MM.1S (cell line): ENCODE data around the gene PSORS1C1.

Experiments
- DNase-seq: peaks from one replicate; pipeline ENCODE4 v3.0.0-alpha.2; 2015
- H2AFZ ChIP-seq: fragments of 300-600 bp; sonication (generic); 2 replicates; pipeline ENCODE4 v1.6.0; 2016; ENCODE audit warnings: antibody characterized with exemption, low read length
- H3F3A ChIP-seq: fragments of 300-600 bp; sonication (generic); 2 replicates; pipeline ENCODE4 v1.6.1; 2016; ENCODE audit warnings: mild to moderate bottlenecking, antibody characterized with exemption, low read length, moderate library complexity, mixed read lengths; ENCODE audit not compliant: insufficient read depth
- H3K27ac ChIP-seq: fragments of 300-600 bp; sonication (generic); 2 replicates; pipeline ENCODE4 v1.5.1; 2016; ENCODE audit warnings: mild to moderate bottlenecking, low read length
- H3K27me3 ChIP-seq: fragments of 300-600 bp; sonication (generic); replicated peaks from 2 replicates; pipeline ENCODE4 v1.6.0; 2016; ENCODE audit warnings: low read length; ENCODE audit not compliant: insufficient read depth
- H3K36me3 ChIP-seq: fragments of 300-600 bp; sonication (generic); replicated peaks from 2 replicates; pipeline ENCODE4 v1.6.1; 2016; ENCODE audit warnings: mild to moderate bottlenecking, low read length, mixed read lengths; ENCODE audit not compliant: insufficient read depth
- H3K4me1 ChIP-seq: fragments of 300-600 bp; sonication (generic); 2 replicates; pipeline ENCODE4 v1.6.1; 2016; ENCODE audit warnings: low read length, mixed read lengths
- H3K4me2 ChIP-seq: fragments of 300-600 bp; sonication (generic); 2 replicates; pipeline ENCODE4 v1.6.0; 2016; ENCODE audit warnings: low read depth, low read length
- H3K4me3 ChIP-seq: fragments of 300-600 bp; sonication (generic); 2 replicates; pipeline ENCODE4 v1.5.1; 2016; ENCODE audit warnings: low read length, mixed read lengths
- H3K79me2 ChIP-seq: fragments of 300-600 bp; sonication (generic); 2 replicates; pipeline ENCODE4 v1.6.1; 2016; ENCODE audit warnings: mixed run types, low read length, mixed read lengths
- H3K9ac ChIP-seq: fragments of 300-600 bp; sonication (generic); 2 replicates; pipeline ENCODE4 v1.6.1; 2016; ENCODE audit warnings: low read length, mixed read lengths
- H3K9me2 ChIP-seq: fragments of 300-600 bp; sonication (generic); replicated peaks from 2 replicates; pipeline ENCODE4 v1.6.1; 2016; ENCODE audit warnings: mild to moderate bottlenecking, low read length, mixed read lengths; ENCODE audit not compliant: insufficient read depth
- H3K9me3 ChIP-seq: fragments of 300-600 bp; sonication (generic); replicated peaks from 2 replicates; pipeline ENCODE4 v1.6.1; 2016; ENCODE audit warnings: mild to moderate bottlenecking, low read length, mixed read lengths; ENCODE audit not compliant: insufficient read depth
- H4K20me1 ChIP-seq: fragments of 300-600 bp; sonication (generic); 2 replicates; pipeline ENCODE4 v1.6.1; 2016; ENCODE audit warnings: mild to moderate bottlenecking, low read length, moderate library complexity, mixed read lengths; ENCODE audit not compliant: insufficient read depth
- EZH2 ChIP-seq: fragments of 300-600 bp; sonication (generic); optimal IDR thresholded peaks from 2 replicates; pipeline ENCODE3; 2017; ENCODE audit warnings: low read depth, mild to moderate bottlenecking, antibody characterized with exemption, low read length, mixed read lengths
- EZH2phosphoT487 ChIP-seq: fragments of 300-600 bp; sonication (generic); IDR thresholded peaks from 2 replicates; pipeline ENCODE4 v1.6.1; 2018; ENCODE audit warnings: antibody characterized with exemption, low read length
- TF ChIP-seq, protein P1 (sequence below): fragments of 300-600 bp; sonication (generic); IDR thresholded peaks from 2 replicates; pipeline ENCODE4 v1.5.1; 2016; ENCODE audit warnings: antibody characterized with exemption, low read length, mixed read lengths

The PSORS1C1 gene

GRCh38 chr6:31091680-31092079 lies 22.9 kb upstream of the PSORS1C1 start:
- no peak overlapping the region for H3K9ac ChIP-seq
- H3K4me2 ChIP-seq: no peak overlapping the region
- no peaks in the 10 kb centered on the region for H4K20me1 ChIP-seq
- no peaks in the 10 kb centered on the region for H3K9me2 ChIP-seq
- H3K27ac ChIP-seq: no peak overlapping the region
- no peak overlapping the region for H3K4me3 ChIP-seq
- no peaks in the 10 kb centered on the region for H3K9me3 ChIP-seq
- no peak overlapping the region for H2AFZ ChIP-seq
- no peaks in the 10 kb centered on the region for H3K79me2 ChIP-seq
- peaks cover 2% of the 10 kb centered on the region; the same call in 1 of the 2 replicates for H3F3A ChIP-seq
- H3K36me3 ChIP-seq: no peaks in the 10 kb centered on the region
- H3K4me1 ChIP-seq: peaks cover 13% of the 10 kb centered on the region
- no peak for DNase-seq
- H3K27me3 ChIP-seq: no peaks in the 10 kb centered on the region
- TF ChIP-seq EZH2phosphoT487 (no peak), EZH2 (no peak)
- TF ChIP-seq, protein P1, sequence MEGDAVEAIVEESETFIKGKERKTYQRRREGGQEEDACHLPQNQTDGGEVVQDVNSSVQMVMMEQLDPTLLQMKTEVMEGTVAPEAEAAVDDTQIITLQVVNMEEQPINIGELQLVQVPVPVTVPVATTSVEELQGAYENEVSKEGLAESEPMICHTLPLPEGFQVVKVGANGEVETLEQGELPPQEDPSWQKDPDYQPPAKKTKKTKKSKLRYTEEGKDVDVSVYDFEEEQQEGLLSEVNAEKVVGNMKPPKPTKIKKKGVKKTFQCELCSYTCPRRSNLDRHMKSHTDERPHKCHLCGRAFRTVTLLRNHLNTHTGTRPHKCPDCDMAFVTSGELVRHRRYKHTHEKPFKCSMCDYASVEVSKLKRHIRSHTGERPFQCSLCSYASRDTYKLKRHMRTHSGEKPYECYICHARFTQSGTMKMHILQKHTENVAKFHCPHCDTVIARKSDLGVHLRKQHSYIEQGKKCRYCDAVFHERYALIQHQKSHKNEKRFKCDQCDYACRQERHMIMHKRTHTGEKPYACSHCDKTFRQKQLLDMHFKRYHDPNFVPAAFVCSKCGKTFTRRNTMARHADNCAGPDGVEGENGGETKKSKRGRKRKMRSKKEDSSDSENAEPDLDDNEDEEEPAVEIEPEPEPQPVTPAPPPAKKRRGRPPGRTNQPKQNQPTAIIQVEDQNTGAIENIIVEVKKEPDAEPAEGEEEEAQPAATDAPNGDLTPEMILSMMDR: no peak

- no peak overlapping the region for H3K27ac ChIP-seq
- no peak overlapping the region for H3K9ac ChIP-seq
- H3K4me2 ChIP-seq: no peak overlapping the region
- H3K9me2 ChIP-seq: no peaks in the 10 kb centered on the region
- H3K9me3 ChIP-seq: no peaks in the 10 kb centered on the region
- DNase-seq: no peak
- TF ChIP-seq EZH2phosphoT487 (no peak), EZH2 (no peak)
- TF ChIP-seq, protein P1: no peak
- H3F3A ChIP-seq: peaks cover 3% of the 10 kb centered on the region; the same call in 1 of the 2 replicates
- no peak overlapping the region for H3K4me3 ChIP-seq
- peaks cover 13% of the 10 kb centered on the region for H3K4me1 ChIP-seq
- no peaks in the 10 kb centered on the region for H3K79me2 ChIP-seq
- H2AFZ ChIP-seq: no peak overlapping the region
- no peaks in the 10 kb centered on the region for H3K27me3 ChIP-seq
- no peaks in the 10 kb centered on the region for H3K36me3 ChIP-seq
- H4K20me1 ChIP-seq: no peaks in the 10 kb centered on the region
These were observed 22.4 kb upstream of the PSORS1C1 start for GRCh38 chr6:31092238-31092637.

GRCh38 chr6:31092769-31093505 lies 21.7 kb upstream of the PSORS1C1 start:
- H3K4me2 ChIP-seq: no peak overlapping the region
- TF ChIP-seq, protein P1: no peak
- TF ChIP-seq EZH2phosphoT487 (no peak), EZH2 (no peak)

More at GRCh38 chr6:31092769-31093505, 21.7 kb upstream of the PSORS1C1 start:
- Histone ChIP-seq H3K27ac (no peak overlapping the region), H3K9ac (no peak overlapping the region), H3K79me2 (no peaks in the 10 kb centered on the region), H2AFZ (no peak overlapping the region), H3K9me3 (no peaks in the 10 kb centered on the region), H3K9me2 (no peaks in the 10 kb centered on the region), H3K36me3 (no peaks in the 10 kb centered on the region), H3K4me3 (no peak overlapping the region), H3K27me3 (no peaks in the 10 kb centered on the region), H4K20me1 (no peaks in the 10 kb centered on the region), H3K4me1 (peaks cover 13% of the 10 kb centered on the region), H3F3A (peaks cover 3% of the 10 kb centered on the region; the same call in 1 of the 2 replicates)
- no peak for DNase-seq
